Prostate gland (tissue), 2 donors: ENCODE results near the gene PARP1. TPM values are rescaled to one million over a fixed set of nuclear protein-coding genes. Genes with fewer than 3 reads are reported as not detected.

ENCODE experiments used
- DNase-seq: peaks from one replicate; pipeline ENCODE4 v3.0.0-alpha.2; 2019; ENCODE audit warnings: low spot score
- H3K27ac ChIP-seq, 2 donors: fragments of 200-600 bp; sonication (generic); 2 replicates each; pipeline ENCODE4 v1.5.1; 2017 to 2019
- H3K27me3 ChIP-seq: fragments of 200-600 bp; sonication (generic); replicated peaks from 2 replicates; pipeline ENCODE4 v1.5.1; 2019; ENCODE audit not compliant: insufficient read depth
- H3K36me3 ChIP-seq, 2 donors: fragments of 200-600 bp; sonication (generic); 1 replicate in 1 of 2; 2 replicates in 1 of 2; pipeline versions ENCODE4 v1.5.1 to v1.8.1; 2017 to 2019
- H3K4me1 ChIP-seq: fragments of 200-600 bp; sonication (generic); replicated peaks from 2 replicates; pipeline ENCODE4 v1.5.1; 2019
- H3K4me3 ChIP-seq, 2 donors: fragments of 200-600 bp; sonication (generic); 2 replicates each; pipeline ENCODE4 v1.5.1; 2017 to 2019
- H3K9me3 ChIP-seq: fragments of 200-600 bp; sonication (generic); 2 replicates; pipeline ENCODE4 v1.5.1; 2017
- CTCF ChIP-seq, 4 experiments: fragments of 200-600 bp in 2 of 4; fragments of 450-650 bp in 2 of 4; sonication (generic) in 2 of 4; IDR thresholded peaks; 1 replicate in 3 of 4; 2 replicates in 1 of 4; pipeline ENCODE4 v1.5.1; 2016 to 2019; ENCODE audit warnings: antibody characterized with exemption in 4 of 4, mild to moderate bottlenecking in 2 of 4, moderate library complexity in 2 of 4
- POLR2A ChIP-seq: fragments of 450-650 bp; IDR thresholded peaks from one replicate; pipeline ENCODE4 v1.6.1; 2016; ENCODE audit warnings: antibody characterized with exemption, mild to moderate bottlenecking
- POLR2AphosphoS5 ChIP-seq: sonication (generic); formaldehyde crosslinking; IDR thresholded peaks from one replicate; pipeline ENCODE4 v1.6.1; 2017; ENCODE audit warnings: antibody characterized with exemption
- WGBS: methylation state at CpG from one replicate; pipeline ENCODE4 v1.1.5; 2018; 5-methylcytosine and 5-hydroxymethylcytosine counted together
- intact Hi-C: fragments of 100-400 bp; cut with DNase I; formaldehyde crosslinking; loops from one replicate; pipeline ENCODE4 v1.14.2; 2022
- total RNA-seq, 2 donors: library from RNA; depleted of rRNA; stranded (reverse); fragments of >200 nt; gene quantifications; one replicate each; pipeline ENCODE4 v1.1.0, GENCODE V29; 2016

The PARP1 gene
- total RNA-seq, 2 donors from 2014 or later = 197 to 212 TPM

- H3K4me3 ChIP-seq = no peak overlapping the region
- TF ChIP-seq POLR2AphosphoS5 (peak; percentile 8), CTCF (IDR thresholded peaks at IDR 0.05) (no peak)
- no peaks in the 10 kb centered on the region for H3K4me1 ChIP-seq
- WGBS = 66% methylated on average over 9 of the region's 9 CpGs
- no peaks in the 10 kb centered on the region for H3K27me3 ChIP-seq
- no peak overlapping the region for H3K27ac ChIP-seq
- peaks cover 16 to 25% of the 10 kb centered on the region in 2 donors for H3K36me3 ChIP-seq
- no peaks in the 10 kb centered on the region for H3K9me3 ChIP-seq
- intact Hi-C loops = loop anchor here (5.0 kb wide), 1 partner anchor 38 kb away; no protein-coding TSS in a partner anchor
- no peak for DNase-seq
Measured at GRCh38 chr1:226363801-226364513, 43.9 kb downstream of the PARP1 start.

- no peak for TF ChIP-seq CTCF (IDR thresholded peaks at IDR 0.05)
- TF ChIP-seq POLR2A = no peak
- TF ChIP-seq POLR2AphosphoS5 = no peak
- WGBS = 81% methylated on average over 9 of the region's 9 CpGs
- no peaks in the 10 kb centered on the region for H3K9me3 ChIP-seq
- H3K4me1 ChIP-seq = no peaks in the 10 kb centered on the region
- H3K27ac ChIP-seq = no peak overlapping the region
- H3K36me3 ChIP-seq = peaks cover 13 to 25% of the 10 kb centered on the region in 2 donors
- no peaks in the 10 kb centered on the region for H3K27me3 ChIP-seq
- no peak for DNase-seq
- intact Hi-C loops = loop anchor here (5.0 kb wide), 1 partner anchor 39 kb away; no protein-coding TSS in a partner anchor
- H3K4me3 ChIP-seq = no peak overlapping the region
Measured at GRCh38 chr1:226362891-226363447, 44.9 kb downstream of the PARP1 start.

- Histone ChIP-seq H3K27ac (no peak overlapping the region), H3K4me3 (no peak overlapping the region), H3K4me1 (no peaks in the 10 kb centered on the region), H3K36me3 (peaks cover 7 to 21% of the 10 kb centered on the region in 2 donors), H3K9me3 (no peaks in the 10 kb centered on the region), H3K27me3 (no peaks in the 10 kb centered on the region)
- TF ChIP-seq POLR2A = no peak
- no peak for TF ChIP-seq CTCF (IDR thresholded peaks at IDR 0.05)
- no peak for TF ChIP-seq POLR2AphosphoS5
- intact Hi-C loops = loop anchor here (5.0 kb wide), 1 partner anchor 40 kb away; no protein-coding TSS in a partner anchor
- no peak for DNase-seq
- 90% methylated on average over 6 of the region's 6 CpGs for WGBS
Measured at GRCh38 chr1:226362361-226362760, 45.5 kb downstream of the PARP1 start.

- H3K27me3 ChIP-seq = no peaks in the 10 kb centered on the region
- TF ChIP-seq CTCF (IDR thresholded peaks at IDR 0.05) = no peak
- TF ChIP-seq POLR2AphosphoS5 = no peak
- TF ChIP-seq POLR2A = no peak
- no peak for DNase-seq
- intact Hi-C loops = loop anchor here (5.0 kb wide), 1 partner anchor 42 kb away; no protein-coding TSS in a partner anchor
- H3K27ac ChIP-seq = no peak overlapping the region
- peaks cover 2 to 16% of the 10 kb centered on the region in 2 donors for H3K36me3 ChIP-seq
- no peak overlapping the region for H3K4me3 ChIP-seq
- no peaks in the 10 kb centered on the region for H3K4me1 ChIP-seq
- WGBS = 92% methylated on average over 8 of the region's 8 CpGs
- H3K9me3 ChIP-seq = no peaks in the 10 kb centered on the region
Measured at GRCh38 chr1:226360106-226360746, 47.7 kb downstream of the PARP1 start.
